Neural cell (in vitro differentiated cells): ENCODE results near the gene PRKAG2. TPM values are rescaled to one million over a fixed set of nuclear protein-coding genes. Genes with fewer than 3 reads are reported as not detected.

Source experiments
- H2AFZ ChIP-seq: fragments of 200-600, 300-800 bp; sonication (generic), shearing (Covaris generic); 2 replicates; pipeline ENCODE4 v1.6.0; 2014; ENCODE audit warnings: low read depth, mild to moderate bottlenecking, antibody characterized with exemption, low read length, moderate library complexity
- H3F3A ChIP-seq: fragments of 200-600 bp; shearing (Covaris generic); 2 replicates; pipeline ENCODE4 v1.6.1; 2016; ENCODE audit warnings: mild to moderate bottlenecking, moderate library complexity, mixed read lengths, antibody characterized with exemption, low read length; ENCODE audit not compliant: insufficient read depth, poor library complexity, severe bottlenecking
- H3K27ac ChIP-seq: fragments of 200-600, 300-800 bp; sonication (generic), shearing (Covaris generic); 2 replicates; pipeline ENCODE4 v1.5.1; 2014; ENCODE audit warnings: mild to moderate bottlenecking, low read length, moderate library complexity
- H3K27me3 ChIP-seq: fragments of 300-800, 200-600 bp; sonication (generic), shearing (Covaris generic); 2 replicates; pipeline ENCODE4 v1.6.0; 2014; ENCODE audit warnings: mild to moderate bottlenecking, low read depth, low read length, moderate library complexity; ENCODE audit not compliant: insufficient read depth
- H3K36me3 ChIP-seq: fragments of 300-800, 200-600 bp; sonication (generic), shearing (Covaris generic); 2 replicates; pipeline ENCODE4 v1.5.1; 2014; ENCODE audit warnings: mild to moderate bottlenecking, antibody characterized with exemption, low read length, moderate library complexity; ENCODE audit not compliant: insufficient read depth
- H3K4me2 ChIP-seq: fragments of 300-800, 200-600 bp; sonication (generic), shearing (Covaris generic); 2 replicates; pipeline ENCODE4 v1.6.0; 2014; ENCODE audit warnings: mild to moderate bottlenecking, low read length
- H3K4me3 ChIP-seq: fragments of 300-800, 200-600 bp; sonication (generic), shearing (Covaris generic); 2 replicates; pipeline ENCODE4 v1.5.1; 2014; ENCODE audit warnings: mild to moderate bottlenecking, low read length, moderate library complexity
- H3K79me2 ChIP-seq: fragments of 200-600 bp; shearing (Covaris generic); replicated peaks from 2 replicates; pipeline ENCODE4 v1.6.0; 2014; ENCODE audit warnings: mild to moderate bottlenecking, low read length, moderate library complexity; ENCODE audit not compliant: insufficient read depth
- H3K9ac ChIP-seq: fragments of 300-800, 200-600 bp; sonication (generic), shearing (Covaris generic); 2 replicates; pipeline ENCODE4 v1.6.1; 2016; ENCODE audit warnings: mild to moderate bottlenecking, low read length, mixed read lengths
- H3K9me2 ChIP-seq: fragments of 200-600 bp; shearing (Covaris generic); 2 replicates; pipeline ENCODE4 v1.6.1; 2016; ENCODE audit warnings: mild to moderate bottlenecking, low read length, mixed read lengths; ENCODE audit not compliant: insufficient read depth
- H3K9me3 ChIP-seq: fragments of 200-600, 300-800 bp; sonication (generic), shearing (Covaris generic); 2 replicates; pipeline ENCODE4 v1.6.1; 2016; ENCODE audit warnings: mild to moderate bottlenecking, mixed run types, low read length, moderate library complexity, mixed read lengths
- H4K20me1 ChIP-seq: fragments of 200-600 bp; shearing (Covaris generic); 2 replicates; pipeline ENCODE4 v1.6.1; 2016; ENCODE audit warnings: mild to moderate bottlenecking, mixed run types; ENCODE audit not compliant: insufficient read depth
- CTCF ChIP-seq: fragments of 450-650 bp; IDR thresholded peaks from 2 replicates; pipeline ENCODE4 v1.5.1; 2014; ENCODE audit warnings: antibody characterized with exemption, mild to moderate bottlenecking, moderate library complexity; ENCODE audit not compliant: poor library complexity, severe bottlenecking
- EP300 ChIP-seq: fragments of 450-650 bp; conservative IDR thresholded peaks from 2 replicates; pipeline ENCODE4 v1.6.1; 2014; ENCODE audit warnings: antibody characterized with exemption, mild to moderate bottlenecking, moderate library complexity; ENCODE audit not compliant: poor library complexity, severe bottlenecking
- EZH2 ChIP-seq: fragments of 200-600, 300-800 bp; shearing (Covaris generic), sonication (generic); IDR thresholded peaks from 2 replicates; pipeline ENCODE4 v1.6.1; 2014; ENCODE audit warnings: antibody characterized with exemption, low read length, borderline replicate concordance, mild to moderate bottlenecking; ENCODE audit not compliant: insufficient read depth, poor library complexity, severe bottlenecking
- MXI1 ChIP-seq: fragments of 450-650 bp; conservative IDR thresholded peaks from 2 replicates; pipeline ENCODE4 v1.6.1; 2014; ENCODE audit warnings: antibody characterized with exemption, mild to moderate bottlenecking; ENCODE audit not compliant: poor library complexity, severe bottlenecking
- POLR2AphosphoS5 ChIP-seq: IDR thresholded peaks from 2 replicates; pipeline ENCODE4 v1.6.1; 2012
- RAD21 ChIP-seq: fragments of 450-650 bp; conservative IDR thresholded peaks from 2 replicates; pipeline ENCODE4 v1.6.1; 2014; ENCODE audit warnings: antibody characterized with exemption, mild to moderate bottlenecking, moderate library complexity
- REST ChIP-seq: IDR thresholded peaks from 2 replicates; pipeline ENCODE4 v1.6.1; 2012; ENCODE audit warnings: borderline replicate concordance
- SMC3 ChIP-seq: fragments of 450-650 bp; conservative IDR thresholded peaks from 2 replicates; pipeline ENCODE4 v1.6.1; 2014; ENCODE audit warnings: antibody characterized with exemption, mild to moderate bottlenecking, moderate library complexity; ENCODE audit not compliant: poor library complexity
- TAF1 ChIP-seq: IDR thresholded peaks from 2 replicates; pipeline ENCODE4 v1.6.1; 2012; ENCODE audit warnings: low read depth
- polyA plus RNA-seq: library from polyadenylated mRNA; depleted of rRNA; stranded (reverse); fragments of >200 nt; gene quantifications from 2 replicates; pipeline ENCODE4 v1.2.3, GENCODE V29; 2014

The PRKAG2 gene
- polyA plus RNA-seq, 1 donor from 2014 or later = 22.9 TPM

- TF ChIP-seq EZH2 = no peak
- TF ChIP-seq MXI1 = no peak
- TF ChIP-seq POLR2AphosphoS5 = no peak
- TF ChIP-seq SMC3 = no peak
- no peak for TF ChIP-seq REST
- no peak for TF ChIP-seq RAD21
- TF ChIP-seq EP300 = no peak
- no peak for TF ChIP-seq TAF1
- H3K9ac ChIP-seq = no peak overlapping the region
- no peaks in the 10 kb centered on the region for H3K9me2 ChIP-seq
- H3K36me3 ChIP-seq = no peaks in the 10 kb centered on the region
- H3K4me3 ChIP-seq = no peak overlapping the region
- no peaks in the 10 kb centered on the region for H3K79me2 ChIP-seq
- no peaks in the 10 kb centered on the region for H3K27me3 ChIP-seq
- no peak overlapping the region for H2AFZ ChIP-seq
- no peaks in the 10 kb centered on the region for H3K9me3 ChIP-seq
- no peak overlapping the region for H3K4me2 ChIP-seq
- H4K20me1 ChIP-seq = no peaks in the 10 kb centered on the region
- no peaks in the 10 kb centered on the region for H3F3A ChIP-seq
- no peak overlapping the region for H3K27ac ChIP-seq
Measured at GRCh38 chr7:151585744-151586393, 291.0 kb downstream of the PRKAG2 start.

GRCh38 chr7:151581741-151582140, 295.2 kb downstream of the PRKAG2 start:
- TF ChIP-seq EZH2 (no peak), TAF1 (no peak), REST (no peak), RAD21 (no peak), MXI1 (no peak), EP300 (no peak), SMC3 (no peak), CTCF (no peak), POLR2AphosphoS5 (no peak)

More at GRCh38 chr7:151581741-151582140, 295.2 kb downstream of the PRKAG2 start:
- Histone ChIP-seq H3K36me3 (no peaks in the 10 kb centered on the region), H3F3A (no peaks in the 10 kb centered on the region), H3K9me3 (peaks cover 4% of the 10 kb centered on the region), H3K27ac (no peak overlapping the region), H2AFZ (no peak overlapping the region), H4K20me1 (no peaks in the 10 kb centered on the region), H3K9me2 (no peaks in the 10 kb centered on the region), H3K27me3 (no peaks in the 10 kb centered on the region), H3K9ac (no peak overlapping the region), H3K79me2 (no peaks in the 10 kb centered on the region), H3K4me3 (no peak overlapping the region), H3K4me2 (no peak overlapping the region)
